ENCODE measurements around the gene ZFHX2.
A peak's percentile ranks its signal among the peaks of the same experiment; 100 is the strongest.

ZFHX2 gene

DNA sequence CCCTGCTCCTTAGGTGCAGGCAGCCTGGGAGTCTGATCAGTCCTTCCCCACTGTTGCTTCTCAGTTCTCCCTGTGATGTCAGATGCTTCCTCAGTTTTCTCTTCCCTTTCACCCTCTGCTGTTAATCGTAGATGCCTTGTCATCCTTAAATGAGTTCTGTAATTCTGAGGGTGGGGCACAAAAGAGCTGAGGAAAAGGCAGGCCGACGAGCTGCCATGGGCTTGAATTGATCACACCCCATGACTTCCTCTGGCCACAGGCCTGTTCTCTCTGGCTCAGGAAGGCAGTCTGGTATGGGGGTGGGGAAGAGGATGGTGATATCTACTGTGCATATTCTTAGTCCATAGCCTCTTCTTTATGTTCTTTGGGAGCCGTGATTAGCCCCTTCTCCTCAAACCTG, 21.3 kb upstream of the ZFHX2 start:
- no peak for DNase-seq (ENCODE audit: low read depth)

DNA sequence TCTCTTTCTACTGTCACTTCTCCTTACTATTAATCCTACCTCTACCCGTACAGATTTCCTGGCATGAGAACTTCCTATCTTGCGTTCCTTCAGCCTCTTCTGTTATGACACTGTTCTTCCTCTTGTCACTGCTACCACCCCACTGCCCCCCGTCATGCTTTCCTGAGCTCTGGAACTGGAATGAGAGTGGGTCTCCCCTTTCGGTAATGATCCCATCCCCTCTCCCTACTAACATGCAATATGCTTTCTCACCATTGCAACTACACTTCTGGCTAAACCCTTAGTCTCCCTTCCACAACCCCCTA, 20.9 kb upstream of the ZFHX2 start:
- DNase-seq (ENCODE audit: low read depth), result no peak

GRCh38 chr14:23571701-23572523, 20.3 kb upstream of the ZFHX2 start:
- DNase-seq (ENCODE audit: low read depth), result no peak

DNA sequence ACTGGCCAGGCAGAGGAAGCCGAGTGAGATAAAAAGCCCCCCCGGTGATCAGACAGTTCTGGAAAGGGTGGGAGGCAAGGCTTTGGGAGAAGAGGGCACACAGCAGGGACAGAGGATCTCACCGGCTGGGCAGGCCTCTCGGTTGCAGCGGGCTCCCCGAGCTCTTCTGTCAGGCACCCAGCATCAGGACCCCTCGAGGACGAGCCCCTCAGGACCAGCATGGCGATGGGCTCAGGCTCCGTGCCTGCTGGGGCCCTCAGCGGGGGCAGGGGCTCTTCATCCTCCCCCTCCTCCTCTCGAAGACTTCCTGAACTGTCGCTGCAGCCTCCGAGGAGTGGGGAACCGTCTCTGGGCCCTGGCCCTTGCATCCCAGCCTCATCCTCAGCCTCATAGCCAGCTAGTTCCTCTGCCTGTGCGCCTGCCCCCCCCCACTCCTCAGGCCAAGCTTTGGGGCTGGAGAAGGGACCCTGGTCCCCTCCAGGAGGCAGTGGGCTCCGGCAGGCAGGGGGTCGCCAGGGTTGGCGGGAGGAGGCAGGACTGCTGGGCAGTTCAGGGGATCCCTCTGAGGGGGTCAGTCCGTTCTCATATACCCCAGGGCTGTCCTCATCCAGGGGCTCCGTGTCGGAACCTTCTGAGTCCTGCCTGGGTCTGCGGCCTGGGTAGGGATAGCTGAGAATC, 19.4 kb upstream of the ZFHX2 start:
- DNase-seq (ENCODE audit: low read depth), result no peak

DNA sequence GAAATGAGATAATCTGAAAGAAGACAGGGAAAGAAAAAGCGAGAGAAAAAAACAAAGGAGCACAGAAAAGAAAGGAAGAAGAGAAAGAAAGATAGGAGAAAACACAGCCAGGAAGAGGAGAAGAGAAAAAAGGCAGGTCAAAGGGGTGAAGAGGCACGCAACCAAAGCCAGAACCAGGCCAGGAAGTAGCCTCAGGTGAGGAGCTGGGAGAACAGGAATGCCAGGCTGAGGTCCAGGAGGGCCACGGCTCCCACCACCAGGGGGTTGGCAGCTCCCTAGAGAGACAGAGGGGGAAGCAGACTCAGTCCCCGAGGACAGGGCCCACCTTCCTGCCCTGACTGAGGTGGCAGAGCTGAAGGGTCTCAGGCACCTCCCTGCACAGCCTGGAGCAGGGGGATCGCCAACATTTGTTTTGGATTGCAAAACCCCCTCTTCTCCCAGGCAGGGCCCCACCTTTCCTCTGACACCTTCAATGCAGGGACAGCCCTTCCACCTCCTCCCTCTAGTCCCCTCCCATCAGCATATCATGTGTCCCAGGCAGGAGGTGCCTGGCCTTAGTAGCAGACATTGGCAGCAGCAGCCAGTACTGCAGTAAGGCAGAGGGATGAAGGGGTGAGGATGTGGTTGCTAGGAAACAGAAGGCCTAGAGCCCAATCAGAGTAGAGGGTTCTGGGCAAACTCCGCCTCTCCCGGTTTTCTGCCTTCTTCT, 18.0 kb upstream of the ZFHX2 start:
- DNase-seq (ENCODE audit: low read depth), result no peak

- DNase-seq (ENCODE audit: low read depth), result no peak
Observed at GRCh38 chr14:23568600-23569331, 17.2 kb upstream of the ZFHX2 start.

GRCh38 chr14:23568021-23568599, 16.5 kb upstream of the ZFHX2 start:
- DNase-seq (ENCODE audit: low read depth), result no peak

- peak; percentile 69 for DNase-seq (ENCODE audit: low read depth)
Observed at GRCh38 chr14:23567186-23568020, 15.8 kb upstream of the ZFHX2 start, which contains the start of gene AP1G2. TSS of gene AP1G2 (minus strand) at chr14:23567791. CDS start at chr14:23567314, 477 bp downstream.

DNA sequence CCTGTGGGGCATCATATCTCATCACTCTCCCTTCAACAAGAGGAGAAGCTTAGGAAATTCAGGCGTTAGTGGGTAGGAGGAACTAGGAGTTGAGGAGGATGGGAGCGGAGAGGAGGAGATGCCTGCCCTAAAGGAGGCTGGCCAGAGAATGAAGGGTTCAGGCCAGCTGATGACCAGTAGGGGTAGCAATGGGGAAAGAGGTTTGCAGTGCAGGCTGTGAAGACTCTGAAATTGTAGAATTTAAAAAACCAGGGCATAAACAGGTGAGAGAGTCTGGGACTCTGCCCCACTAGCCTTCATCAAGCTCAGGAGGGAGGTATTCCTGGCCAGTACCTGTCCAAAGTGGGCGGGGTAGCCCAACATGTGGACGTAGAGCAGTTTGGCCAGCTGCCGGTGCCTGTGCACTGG, 15.2 kb upstream of the ZFHX2 start:
- peak; percentile 30 for DNase-seq (ENCODE audit: low read depth)

- no peak for DNase-seq (ENCODE audit: low read depth)
Observed at GRCh38 chr14:23566112-23566777, 14.7 kb upstream of the ZFHX2 start.

DNA sequence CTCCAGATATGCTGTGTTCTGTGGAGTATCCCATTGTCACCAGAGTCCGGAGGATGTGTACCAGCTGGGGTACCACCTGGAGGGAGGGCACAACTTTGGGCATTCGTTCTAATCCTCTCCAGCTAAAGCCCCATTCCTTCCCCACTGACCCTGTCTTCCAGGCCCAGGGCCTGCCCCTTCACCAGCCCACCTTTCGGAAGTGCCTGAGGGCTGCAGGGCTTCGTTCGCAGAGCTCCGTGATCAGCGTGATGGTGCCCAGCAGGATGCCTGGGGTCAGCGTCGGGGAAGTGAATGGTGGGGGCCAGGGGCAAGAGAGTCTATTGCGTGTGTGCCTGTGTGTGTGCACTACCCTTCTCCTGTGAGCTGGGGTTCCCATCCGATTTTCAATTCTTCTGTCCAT, 14.1 kb upstream of the ZFHX2 start:
- no peak for DNase-seq (ENCODE audit: low read depth)

GRCh38 chr14:23564876-23565275, 13.3 kb upstream of the ZFHX2 start:
- no peak for DNase-seq (ENCODE audit: low read depth)

- no peak for DNase-seq (ENCODE audit: low read depth)
Observed at GRCh38 chr14:23564181-23564812, 12.7 kb upstream of the ZFHX2 start.

GRCh38 chr14:23563473-23564180, 12.1 kb upstream of the ZFHX2 start:
- DNase-seq (ENCODE audit: low read depth), result no peak

GRCh38 chr14:23562822-23563472, 11.4 kb upstream of the ZFHX2 start:
- peak; percentile 55 for DNase-seq (ENCODE audit: low read depth)

GRCh38 chr14:23561873-23562821, 10.6 kb upstream of the ZFHX2 start:
- DNase-seq (ENCODE audit: low read depth), result no peak

GRCh38 chr14:23561259-23561658, 9.7 kb upstream of the ZFHX2 start:
- DNase-seq (ENCODE audit: low read depth), result no peak
